Right lobe of liver (tissue), 4 donors: ENCODE results near the gene LCA5.

Experiments
- POLR2A ChIP-seq: fragments of 450-650 bp; IDR thresholded peaks from one replicate; pipeline ENCODE4 v1.6.1; 2017; ENCODE audit warnings: antibody characterized with exemption, mild to moderate bottlenecking
- TF ChIP-seq, protein P1 (sequence below), 4 donors: fragments of 200-600 bp in 3 of 4; fragments of 450-650 bp in 1 of 4; IDR thresholded peaks; one replicate each; pipeline versions ENCODE4 v1.5.1 to v1.8.0; 2016 to 2022; ENCODE audit warnings: antibody characterized with exemption in 4 of 4, mild to moderate bottlenecking in 2 of 4
- donor health status: DM: no; HTN: no; CAD: no.
- donor health status: DM: no; HTN: no; CAD: no.
- donor health status: DM: no; HTN: yes; CAD: no.

DNA sequence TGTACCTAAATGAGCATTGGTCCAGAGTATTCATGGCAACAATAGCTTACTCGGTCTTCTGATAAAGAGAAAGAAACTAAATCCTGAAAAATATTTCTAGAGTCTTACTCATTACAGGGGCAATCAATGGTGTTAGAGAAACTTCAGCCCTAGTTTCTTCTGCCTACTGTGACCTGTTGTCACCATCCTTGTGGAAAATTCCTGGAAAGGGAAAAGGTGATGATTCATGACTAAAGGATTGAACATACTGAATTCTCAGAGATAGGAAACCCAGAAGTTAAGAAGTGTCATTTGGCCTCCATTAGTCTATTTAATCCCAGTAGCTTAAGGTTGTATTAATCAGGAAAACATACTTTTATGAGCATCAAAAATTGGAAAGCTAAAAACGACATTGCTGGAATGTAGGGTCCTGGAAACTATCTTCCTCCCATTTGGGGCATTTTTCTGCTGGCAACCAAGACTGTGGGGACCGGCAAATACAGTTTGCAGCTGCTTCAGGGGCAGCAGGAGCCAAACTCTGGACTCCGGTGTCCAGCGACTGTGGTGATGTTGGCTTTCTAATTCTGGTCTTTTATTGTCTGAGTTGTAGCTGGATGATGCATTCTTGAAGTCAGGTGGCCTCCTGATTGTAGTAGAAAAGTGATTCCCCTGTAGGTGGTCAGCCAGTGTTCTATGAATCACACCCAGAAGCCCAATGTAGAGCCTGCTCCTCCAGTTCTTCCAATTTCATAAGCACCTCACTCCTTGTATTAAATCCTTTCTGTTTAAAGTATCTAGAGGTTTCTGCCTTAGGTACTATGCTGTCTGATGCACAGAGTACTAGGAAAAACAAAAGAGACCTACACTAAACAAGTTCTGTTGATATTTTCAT, 67.6 kb downstream of the LCA5 start:
- TF ChIP-seq, protein P1, sequence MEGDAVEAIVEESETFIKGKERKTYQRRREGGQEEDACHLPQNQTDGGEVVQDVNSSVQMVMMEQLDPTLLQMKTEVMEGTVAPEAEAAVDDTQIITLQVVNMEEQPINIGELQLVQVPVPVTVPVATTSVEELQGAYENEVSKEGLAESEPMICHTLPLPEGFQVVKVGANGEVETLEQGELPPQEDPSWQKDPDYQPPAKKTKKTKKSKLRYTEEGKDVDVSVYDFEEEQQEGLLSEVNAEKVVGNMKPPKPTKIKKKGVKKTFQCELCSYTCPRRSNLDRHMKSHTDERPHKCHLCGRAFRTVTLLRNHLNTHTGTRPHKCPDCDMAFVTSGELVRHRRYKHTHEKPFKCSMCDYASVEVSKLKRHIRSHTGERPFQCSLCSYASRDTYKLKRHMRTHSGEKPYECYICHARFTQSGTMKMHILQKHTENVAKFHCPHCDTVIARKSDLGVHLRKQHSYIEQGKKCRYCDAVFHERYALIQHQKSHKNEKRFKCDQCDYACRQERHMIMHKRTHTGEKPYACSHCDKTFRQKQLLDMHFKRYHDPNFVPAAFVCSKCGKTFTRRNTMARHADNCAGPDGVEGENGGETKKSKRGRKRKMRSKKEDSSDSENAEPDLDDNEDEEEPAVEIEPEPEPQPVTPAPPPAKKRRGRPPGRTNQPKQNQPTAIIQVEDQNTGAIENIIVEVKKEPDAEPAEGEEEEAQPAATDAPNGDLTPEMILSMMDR (IDR thresholded peaks at IDR 0.05), result no peak
- no peak for TF ChIP-seq POLR2A
